ENCODE measurements around the gene CHRND.

CHRND gene

DNA sequence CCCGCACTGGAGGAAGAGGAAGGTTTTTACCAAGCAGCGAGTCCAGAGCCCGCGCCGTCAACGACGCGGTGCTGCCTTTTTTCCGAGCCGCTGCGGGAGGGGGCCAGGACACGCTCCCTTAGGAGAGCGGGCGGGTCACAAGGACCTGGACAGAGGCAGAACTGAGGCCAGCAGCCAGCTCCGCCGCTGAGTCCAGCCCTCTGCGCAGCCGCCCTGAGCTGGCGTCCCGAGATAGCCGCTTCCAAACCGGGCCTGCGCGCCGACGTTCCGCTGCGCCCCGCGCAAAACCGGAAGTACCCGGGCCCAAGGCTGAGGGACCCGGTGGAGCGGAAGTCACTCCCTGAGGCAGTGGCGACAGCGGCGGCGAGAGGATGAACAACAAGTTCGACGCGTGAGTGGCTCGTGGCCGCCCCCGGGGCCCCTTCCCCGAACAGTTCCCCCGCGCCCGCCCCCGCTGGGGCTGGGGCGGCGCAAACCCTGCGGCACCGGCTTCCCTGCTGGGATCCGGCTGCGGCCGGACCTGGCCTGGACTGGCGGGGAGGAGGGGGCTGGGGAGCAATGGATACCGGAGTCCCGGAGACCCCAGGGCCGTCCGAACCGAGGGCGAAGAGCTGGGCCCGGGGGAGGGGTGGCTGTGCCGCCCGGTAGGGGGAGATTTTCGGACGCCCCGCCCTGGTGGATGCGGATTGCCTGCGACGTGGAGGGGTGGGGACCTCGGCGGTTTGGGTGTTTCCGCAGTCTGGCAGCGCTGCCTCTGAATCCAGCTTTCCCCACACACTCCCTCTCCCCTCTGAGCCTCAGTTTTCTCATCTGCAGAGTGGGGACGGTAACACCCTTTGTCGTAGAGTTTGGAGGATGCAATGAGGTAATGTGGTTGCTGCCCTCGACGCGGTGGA is 24.6 kb downstream of the CHRND start, which contains the start of the genes EIF4E2 and TIGD1:
Gene EIF4E2 (plus strand): TSS at position 336 of the 896 bp plus-strand sequence. CDS start 36 bp downstream, at position 372.
Gene TIGD1 (minus strand): TSS at position 204 of the 896 bp plus-strand sequence. CDS start 675 bp downstream, outside the sequence.
- no peaks in the 10 kb centered on the region for H3K27me3 ChIP-seq (ENCODE audit: insufficient read depth, poor library complexity, severe bottlenecking)
- TF ChIP-seq GABPA (IDR thresholded peaks at IDR 0.05; ENCODE audit: low read depth): peak; percentile 99
- TF ChIP-seq, protein P1, sequence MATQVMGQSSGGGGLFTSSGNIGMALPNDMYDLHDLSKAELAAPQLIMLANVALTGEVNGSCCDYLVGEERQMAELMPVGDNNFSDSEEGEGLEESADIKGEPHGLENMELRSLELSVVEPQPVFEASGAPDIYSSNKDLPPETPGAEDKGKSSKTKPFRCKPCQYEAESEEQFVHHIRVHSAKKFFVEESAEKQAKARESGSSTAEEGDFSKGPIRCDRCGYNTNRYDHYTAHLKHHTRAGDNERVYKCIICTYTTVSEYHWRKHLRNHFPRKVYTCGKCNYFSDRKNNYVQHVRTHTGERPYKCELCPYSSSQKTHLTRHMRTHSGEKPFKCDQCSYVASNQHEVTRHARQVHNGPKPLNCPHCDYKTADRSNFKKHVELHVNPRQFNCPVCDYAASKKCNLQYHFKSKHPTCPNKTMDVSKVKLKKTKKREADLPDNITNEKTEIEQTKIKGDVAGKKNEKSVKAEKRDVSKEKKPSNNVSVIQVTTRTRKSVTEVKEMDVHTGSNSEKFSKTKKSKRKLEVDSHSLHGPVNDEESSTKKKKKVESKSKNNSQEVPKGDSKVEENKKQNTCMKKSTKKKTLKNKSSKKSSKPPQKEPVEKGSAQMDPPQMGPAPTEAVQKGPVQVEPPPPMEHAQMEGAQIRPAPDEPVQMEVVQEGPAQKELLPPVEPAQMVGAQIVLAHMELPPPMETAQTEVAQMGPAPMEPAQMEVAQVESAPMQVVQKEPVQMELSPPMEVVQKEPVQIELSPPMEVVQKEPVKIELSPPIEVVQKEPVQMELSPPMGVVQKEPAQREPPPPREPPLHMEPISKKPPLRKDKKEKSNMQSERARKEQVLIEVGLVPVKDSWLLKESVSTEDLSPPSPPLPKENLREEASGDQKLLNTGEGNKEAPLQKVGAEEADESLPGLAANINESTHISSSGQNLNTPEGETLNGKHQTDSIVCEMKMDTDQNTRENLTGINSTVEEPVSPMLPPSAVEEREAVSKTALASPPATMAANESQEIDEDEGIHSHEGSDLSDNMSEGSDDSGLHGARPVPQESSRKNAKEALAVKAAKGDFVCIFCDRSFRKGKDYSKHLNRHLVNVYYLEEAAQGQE (IDR thresholded peaks at IDR 0.05; ENCODE audit: insufficient replicate concordance, low read depth): peak; percentile 71
- TF ChIP-seq, protein P2, sequence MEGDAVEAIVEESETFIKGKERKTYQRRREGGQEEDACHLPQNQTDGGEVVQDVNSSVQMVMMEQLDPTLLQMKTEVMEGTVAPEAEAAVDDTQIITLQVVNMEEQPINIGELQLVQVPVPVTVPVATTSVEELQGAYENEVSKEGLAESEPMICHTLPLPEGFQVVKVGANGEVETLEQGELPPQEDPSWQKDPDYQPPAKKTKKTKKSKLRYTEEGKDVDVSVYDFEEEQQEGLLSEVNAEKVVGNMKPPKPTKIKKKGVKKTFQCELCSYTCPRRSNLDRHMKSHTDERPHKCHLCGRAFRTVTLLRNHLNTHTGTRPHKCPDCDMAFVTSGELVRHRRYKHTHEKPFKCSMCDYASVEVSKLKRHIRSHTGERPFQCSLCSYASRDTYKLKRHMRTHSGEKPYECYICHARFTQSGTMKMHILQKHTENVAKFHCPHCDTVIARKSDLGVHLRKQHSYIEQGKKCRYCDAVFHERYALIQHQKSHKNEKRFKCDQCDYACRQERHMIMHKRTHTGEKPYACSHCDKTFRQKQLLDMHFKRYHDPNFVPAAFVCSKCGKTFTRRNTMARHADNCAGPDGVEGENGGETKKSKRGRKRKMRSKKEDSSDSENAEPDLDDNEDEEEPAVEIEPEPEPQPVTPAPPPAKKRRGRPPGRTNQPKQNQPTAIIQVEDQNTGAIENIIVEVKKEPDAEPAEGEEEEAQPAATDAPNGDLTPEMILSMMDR (IDR thresholded peaks at IDR 0.05; ENCODE audit: insufficient read depth, low read length): no peak
- TF ChIP-seq SPI1 (IDR thresholded peaks at IDR 0.05; ENCODE audit: borderline replicate concordance, low read depth): peak; percentile 66; the same call in 1 of the 2 replicates
- peak; percentile 92 for TF ChIP-seq POLR2AphosphoS5 (IDR thresholded peaks at IDR 0.05; ENCODE audit: low read depth)
- DNase-seq (ENCODE audit: low read depth in 1 of 2, low spot score in 1 of 2): peak; percentile 91 to 94
- peak within 1 kb of the TSS; percentile 77 for H3K4me3 ChIP-seq (replicated peaks; ENCODE audit: insufficient read depth, low read length)
- H3K27ac ChIP-seq (replicated peaks): peak within 1 kb of the TSS; percentile 96

DNA sequence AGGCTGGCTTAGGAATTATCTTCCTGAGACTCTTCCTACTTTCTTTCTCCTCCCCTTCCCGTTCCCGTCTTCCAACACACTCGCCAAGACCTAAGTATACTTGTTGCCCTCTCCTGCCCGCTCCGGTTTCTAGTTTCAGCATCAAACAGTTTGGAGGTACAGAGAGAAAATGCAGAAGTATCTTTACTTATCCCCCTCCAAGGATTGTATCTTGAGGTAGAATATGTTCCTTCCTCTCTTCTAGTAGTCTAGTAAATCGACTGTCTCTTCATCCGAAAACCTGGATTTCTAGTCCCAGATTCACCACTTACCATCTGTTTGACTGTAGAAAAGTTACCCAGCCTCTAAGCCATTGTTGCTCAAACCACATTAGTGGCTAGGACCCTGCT is 25.3 kb downstream of the CHRND start:
- H3K27me3 ChIP-seq (ENCODE audit: insufficient read depth, poor library complexity, severe bottlenecking): no peaks in the 10 kb centered on the region
- TF ChIP-seq, protein P1 (IDR thresholded peaks at IDR 0.05; ENCODE audit: insufficient replicate concordance, low read depth): no peak
- TF ChIP-seq POLR2AphosphoS5 (IDR thresholded peaks at IDR 0.05; ENCODE audit: low read depth) (no peak), SPI1 (IDR thresholded peaks at IDR 0.05; ENCODE audit: borderline replicate concordance, low read depth) (no peak), GABPA (IDR thresholded peaks at IDR 0.05; ENCODE audit: low read depth) (no peak)
- TF ChIP-seq, protein P2 (IDR thresholded peaks at IDR 0.05; ENCODE audit: insufficient read depth, low read length): no peak
- DNase-seq (ENCODE audit: low read depth in 1 of 2, low spot score in 1 of 2): peak in 1 of 2 experiments; percentile 21
- peak overlapping the region; percentile 96 for H3K27ac ChIP-seq (replicated peaks)
- peak overlapping the region; percentile 77 for H3K4me3 ChIP-seq (replicated peaks; ENCODE audit: insufficient read depth, low read length)

DNA sequence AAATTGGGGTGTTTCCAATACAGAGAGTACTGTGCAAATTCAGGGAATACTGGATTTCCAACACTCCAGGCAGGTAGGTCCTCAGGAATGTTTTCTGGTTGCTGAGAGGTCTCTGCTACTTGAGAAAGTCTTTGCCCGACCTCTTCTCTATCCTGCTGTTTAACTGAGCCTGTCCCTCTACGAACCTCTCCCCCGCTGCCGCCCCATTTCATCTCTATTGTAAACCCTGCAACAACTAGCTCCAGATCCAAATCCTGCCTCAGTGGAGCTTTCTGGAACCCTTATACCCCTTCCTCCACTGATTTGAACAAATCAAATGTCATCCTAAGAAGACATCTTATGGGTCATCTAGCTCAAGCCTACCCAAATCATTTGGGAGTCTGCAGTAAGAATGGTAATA is 25.8 kb downstream of the CHRND start:
- Histone ChIP-seq H3K27ac (replicated peaks) (no peak overlapping the region), H3K27me3 (ENCODE audit: insufficient read depth, poor library complexity, severe bottlenecking) (no peaks in the 10 kb centered on the region), H3K4me3 (replicated peaks; ENCODE audit: insufficient read depth, low read length) (peak overlapping the region; percentile 77)
- DNase-seq (ENCODE audit: low read depth in 1 of 2, low spot score in 1 of 2): no peak
- no peak for TF ChIP-seq GABPA (IDR thresholded peaks at IDR 0.05; ENCODE audit: low read depth)
- no peak for TF ChIP-seq SPI1 (IDR thresholded peaks at IDR 0.05; ENCODE audit: borderline replicate concordance, low read depth)
- TF ChIP-seq, protein P1 (IDR thresholded peaks at IDR 0.05; ENCODE audit: insufficient replicate concordance, low read depth): no peak
- no peak for TF ChIP-seq POLR2AphosphoS5 (IDR thresholded peaks at IDR 0.05; ENCODE audit: low read depth)
- TF ChIP-seq, protein P2 (IDR thresholded peaks at IDR 0.05; ENCODE audit: insufficient read depth, low read length): no peak
